Measurements from ENCODE around the gene DPP10.

- TF ChIP-seq CTCF (IDR thresholded peaks at IDR 0.05; ENCODE audit: low read length) (no peak), EZH2 (IDR thresholded peaks at IDR 0.05; ENCODE audit: borderline replicate concordance, low read length) (no peak)
These were observed 76.3 kb downstream of the DPP10 start for GRCh38 chr2:114518738-114519137.

Data from OCI-LY1 (cell line).